Glutamatergic neuron (in vitro differentiated cells): ENCODE results near the gene ROR2. TPM values are rescaled to one million over a fixed set of nuclear protein-coding genes. Genes with fewer than 3 reads are reported as not detected.
"Not testable (repeated sequence)": the region's sequence is repeated elsewhere in the genome, so short reads cannot be mapped to it uniquely, and the experiment has no call there.

Experiments
- DNase-seq: peaks from one replicate; pipeline ENCODE4 v3.0.0; 2022
- H3K27ac Mint-ChIP-seq: one replicate; pipeline ENCODE4 v1.8.0; 2020; ENCODE audit warnings: mild to moderate bottlenecking, mixed read lengths, inconsistent platforms; ENCODE audit not compliant: unreplicated experiment
- H3K27me3 Mint-ChIP-seq: one replicate; pipeline ENCODE4 v1.8.0; 2020; ENCODE audit warnings: mild to moderate bottlenecking, moderate library complexity, mixed read lengths, inconsistent platforms; ENCODE audit not compliant: unreplicated experiment
- H3K36me3 Mint-ChIP-seq: one replicate; pipeline ENCODE4 v1.8.0; 2020; ENCODE audit warnings: mild to moderate bottlenecking, mixed read lengths, inconsistent platforms; ENCODE audit not compliant: unreplicated experiment
- H3K4me1 Mint-ChIP-seq: one replicate; pipeline ENCODE4 v1.8.0; 2020; ENCODE audit warnings: mild to moderate bottlenecking, low read depth, mixed read lengths, inconsistent platforms; ENCODE audit not compliant: unreplicated experiment
- H3K4me3 Mint-ChIP-seq: one replicate; pipeline ENCODE4 v1.8.0; 2020; ENCODE audit warnings: mild to moderate bottlenecking, mixed read lengths, inconsistent platforms; ENCODE audit not compliant: unreplicated experiment
- H3K9me3 Mint-ChIP-seq: one replicate; pipeline ENCODE4 v1.8.0; 2020; ENCODE audit warnings: mild to moderate bottlenecking, moderate library complexity, mixed read lengths, inconsistent platforms; ENCODE audit not compliant: unreplicated experiment
- total RNA-seq: library from RNA; stranded (reverse); fragmentation: NEBNext Ultra II Directional; extraction: Animal tissue kit (Norgen Biotek cat#: 25700); gene quantifications from one replicate; pipeline ENCODE4 v1.2.1, GENCODE V29; 2021; ENCODE audit not compliant: unreplicated experiment
- TF ChIP-seq, protein P1 (sequence below): fragments of 200-600 bp; sonication (generic); IDR thresholded peaks from one replicate; pipeline ENCODE4 v1.5.0; 2021; ENCODE audit not compliant: partially characterized antibody, unreplicated experiment

Gene ROR2
- total RNA-seq, 1 donor from 2014 or later, result 51.1 TPM

DNA sequence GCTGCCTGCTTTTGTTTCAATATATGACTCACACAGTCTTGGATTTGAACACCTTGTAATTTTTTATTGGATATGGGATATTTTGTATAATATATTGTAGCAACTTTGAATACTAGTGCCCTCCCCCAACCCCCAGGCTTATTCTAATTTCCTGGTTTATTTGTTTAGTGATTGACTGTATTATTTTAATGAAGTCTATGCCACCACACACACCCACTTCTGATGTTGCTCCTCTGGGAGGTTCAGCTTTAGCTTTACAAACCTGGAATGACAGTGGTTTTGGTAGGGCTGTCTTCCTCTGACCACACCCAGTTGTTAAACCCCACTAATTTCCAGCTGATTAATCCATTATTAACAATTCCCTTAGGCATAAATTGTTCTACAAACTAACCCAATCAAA is 320.3 kb downstream of the ROR2 start:
- DNase-seq, result no peak
- TF ChIP-seq, protein P1, sequence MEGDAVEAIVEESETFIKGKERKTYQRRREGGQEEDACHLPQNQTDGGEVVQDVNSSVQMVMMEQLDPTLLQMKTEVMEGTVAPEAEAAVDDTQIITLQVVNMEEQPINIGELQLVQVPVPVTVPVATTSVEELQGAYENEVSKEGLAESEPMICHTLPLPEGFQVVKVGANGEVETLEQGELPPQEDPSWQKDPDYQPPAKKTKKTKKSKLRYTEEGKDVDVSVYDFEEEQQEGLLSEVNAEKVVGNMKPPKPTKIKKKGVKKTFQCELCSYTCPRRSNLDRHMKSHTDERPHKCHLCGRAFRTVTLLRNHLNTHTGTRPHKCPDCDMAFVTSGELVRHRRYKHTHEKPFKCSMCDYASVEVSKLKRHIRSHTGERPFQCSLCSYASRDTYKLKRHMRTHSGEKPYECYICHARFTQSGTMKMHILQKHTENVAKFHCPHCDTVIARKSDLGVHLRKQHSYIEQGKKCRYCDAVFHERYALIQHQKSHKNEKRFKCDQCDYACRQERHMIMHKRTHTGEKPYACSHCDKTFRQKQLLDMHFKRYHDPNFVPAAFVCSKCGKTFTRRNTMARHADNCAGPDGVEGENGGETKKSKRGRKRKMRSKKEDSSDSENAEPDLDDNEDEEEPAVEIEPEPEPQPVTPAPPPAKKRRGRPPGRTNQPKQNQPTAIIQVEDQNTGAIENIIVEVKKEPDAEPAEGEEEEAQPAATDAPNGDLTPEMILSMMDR, result no peak
- no peak overlapping the region for H3K4me3 Mint-ChIP-seq

DNA sequence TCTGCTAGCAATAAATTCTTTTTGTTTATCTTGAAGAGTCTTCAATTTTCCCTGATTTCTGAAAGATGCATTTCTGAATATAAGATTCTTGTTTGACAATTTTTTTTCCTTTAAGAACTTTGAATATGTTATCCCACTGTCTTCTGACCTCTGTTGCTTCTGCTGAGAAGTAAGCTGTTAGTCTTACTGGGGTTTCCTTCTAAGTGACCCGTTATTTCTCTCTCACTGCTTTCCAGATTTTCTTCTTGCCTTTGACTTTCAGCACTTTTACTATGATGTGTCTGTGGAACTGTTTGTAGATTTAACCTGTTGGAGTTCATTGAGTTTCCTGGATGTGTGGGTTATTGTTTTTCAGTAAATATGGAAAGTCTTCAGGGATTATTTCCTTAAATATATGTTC is 321.1 kb downstream of the ROR2 start:
- Mint-ChIP-seq H3K36me3 (peaks cover 7% of the 10 kb centered on the region), H3K4me3 (no peak overlapping the region), H3K4me1 (no peaks in the 10 kb centered on the region), H3K27me3 (peaks cover 2% of the 10 kb centered on the region), H3K9me3 (peaks cover 5% of the 10 kb centered on the region), H3K27ac (no peak overlapping the region)
- TF ChIP-seq, protein P1, result no peak
- DNase-seq, result no peak

More for the DNA sequence above, 320.3 kb downstream of the ROR2 start:
- Mint-ChIP-seq H3K27me3 (peaks cover 2% of the 10 kb centered on the region), H3K4me1 (no peaks in the 10 kb centered on the region), H3K9me3 (peaks cover 5% of the 10 kb centered on the region), H3K36me3 (peaks cover 7% of the 10 kb centered on the region), H3K27ac (no peak overlapping the region)

DNA sequence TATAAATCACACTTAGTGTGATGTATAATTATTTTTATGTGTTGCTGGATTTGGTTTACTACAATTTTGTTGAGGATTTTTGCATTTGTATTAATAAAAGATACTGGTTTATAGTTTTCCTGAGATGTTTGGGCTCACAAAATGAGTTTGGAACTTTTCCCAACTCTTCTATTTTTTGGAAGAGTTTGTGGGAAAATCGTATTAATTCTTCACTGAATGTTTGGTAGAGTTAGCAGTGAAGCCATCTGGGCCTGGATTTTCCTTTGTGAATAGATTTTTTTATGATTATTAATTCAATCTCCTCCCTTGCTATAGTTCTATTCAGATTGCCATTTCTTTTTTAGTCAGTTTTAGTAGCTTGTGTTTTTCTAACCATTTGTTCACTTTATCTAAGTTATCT is 324.7 kb downstream of the ROR2 start:
- no peak for DNase-seq
- TF ChIP-seq, protein P1, result no peak
- no peak overlapping the region for H3K4me3 Mint-ChIP-seq
- H3K27me3 Mint-ChIP-seq, result no peaks in the 10 kb centered on the region
- H3K27ac Mint-ChIP-seq, result no peak overlapping the region
- H3K36me3 Mint-ChIP-seq, result peaks cover 7% of the 10 kb centered on the region
- no peaks in the 10 kb centered on the region for H3K4me1 Mint-ChIP-seq
- H3K9me3 Mint-ChIP-seq, result peaks cover 2% of the 10 kb centered on the region

DNA sequence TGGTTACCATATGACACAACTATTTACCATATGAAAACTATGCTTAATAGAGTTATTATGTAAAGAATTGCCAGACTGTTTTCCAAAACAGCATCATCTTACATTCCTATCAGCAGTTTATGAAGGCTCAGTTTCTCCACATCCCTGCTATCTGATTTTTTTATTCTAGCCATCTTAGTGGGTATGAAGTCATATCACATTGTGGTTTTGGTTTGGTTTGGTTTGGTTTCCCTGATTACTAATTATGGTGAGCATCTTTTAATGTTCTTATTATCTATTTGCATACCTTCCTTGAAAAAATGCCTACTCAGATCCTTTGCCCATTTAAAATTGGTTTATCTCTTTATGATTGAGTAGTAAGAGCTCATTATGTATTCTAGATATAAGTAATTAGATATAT is 327.0 kb downstream of the ROR2 start:
- Mint-ChIP-seq H3K27me3 (peaks cover 2% of the 10 kb centered on the region), H3K9me3 (no peaks in the 10 kb centered on the region), H3K4me1 (no peaks in the 10 kb centered on the region), H3K27ac (no peak overlapping the region), H3K4me3 (no peak overlapping the region), H3K36me3 (no peaks in the 10 kb centered on the region)
- TF ChIP-seq, protein P1, result no peak
- no peak for DNase-seq

DNA sequence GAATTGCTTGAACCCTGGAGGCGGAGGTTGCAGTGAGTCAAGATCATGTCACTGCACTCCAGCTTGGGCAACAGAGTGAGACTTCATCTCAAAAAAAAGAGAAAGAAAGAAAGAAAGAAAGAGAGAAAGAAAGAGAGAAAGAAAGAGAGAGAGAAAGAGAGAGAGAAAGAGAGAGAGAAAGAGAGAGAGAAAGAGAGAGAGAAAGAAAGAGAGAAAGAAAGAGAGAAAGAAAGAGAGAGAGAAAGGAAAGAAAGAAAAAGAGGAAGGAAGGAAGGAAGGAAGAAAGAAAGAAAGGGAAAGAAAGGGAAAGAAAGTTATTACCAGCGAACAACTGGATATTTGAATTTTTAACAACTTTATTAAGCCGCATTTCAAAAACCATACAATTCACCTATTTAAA is 327.9 kb downstream of the ROR2 start:
- H3K36me3 Mint-ChIP-seq, H3K9me3 Mint-ChIP-seq, H3K27me3 Mint-ChIP-seq, DNase-seq, H3K27ac Mint-ChIP-seq, H3K4me3 Mint-ChIP-seq, H3K4me1 Mint-ChIP-seq: not testable (repeated sequence)

DNA sequence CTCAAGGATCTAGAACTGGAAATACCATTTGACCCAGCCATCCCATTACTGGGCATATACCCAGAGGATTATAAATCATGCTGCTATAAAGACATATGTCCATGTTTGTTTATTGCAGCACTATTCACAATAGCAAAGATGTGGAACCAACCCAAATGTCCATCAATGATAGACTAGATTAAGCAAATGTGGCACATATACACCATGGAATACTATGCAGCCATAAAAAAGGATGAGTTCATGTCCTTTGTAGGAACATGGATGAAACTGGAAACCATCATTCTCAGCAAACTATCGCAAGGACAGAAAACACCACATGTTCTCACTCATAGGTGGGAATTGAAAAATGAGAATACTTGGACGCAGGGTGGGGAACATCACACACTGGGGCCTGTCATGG is 336.0 kb downstream of the ROR2 start:
- DNase-seq, H3K4me3 Mint-ChIP-seq, H3K27me3 Mint-ChIP-seq, H3K27ac Mint-ChIP-seq, H3K9me3 Mint-ChIP-seq, H3K4me1 Mint-ChIP-seq, H3K36me3 Mint-ChIP-seq: not testable (repeated sequence)
